ENCODE measurements around the gene GTF3C5.

Gene GTF3C5, protein sequence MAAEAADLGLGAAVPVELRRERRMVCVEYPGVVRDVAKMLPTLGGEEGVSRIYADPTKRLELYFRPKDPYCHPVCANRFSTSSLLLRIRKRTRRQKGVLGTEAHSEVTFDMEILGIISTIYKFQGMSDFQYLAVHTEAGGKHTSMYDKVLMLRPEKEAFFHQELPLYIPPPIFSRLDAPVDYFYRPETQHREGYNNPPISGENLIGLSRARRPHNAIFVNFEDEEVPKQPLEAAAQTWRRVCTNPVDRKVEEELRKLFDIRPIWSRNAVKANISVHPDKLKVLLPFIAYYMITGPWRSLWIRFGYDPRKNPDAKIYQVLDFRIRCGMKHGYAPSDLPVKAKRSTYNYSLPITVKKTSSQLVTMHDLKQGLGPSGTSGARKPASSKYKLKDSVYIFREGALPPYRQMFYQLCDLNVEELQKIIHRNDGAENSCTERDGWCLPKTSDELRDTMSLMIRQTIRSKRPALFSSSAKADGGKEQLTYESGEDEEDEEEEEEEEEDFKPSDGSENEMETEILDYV

DNA sequence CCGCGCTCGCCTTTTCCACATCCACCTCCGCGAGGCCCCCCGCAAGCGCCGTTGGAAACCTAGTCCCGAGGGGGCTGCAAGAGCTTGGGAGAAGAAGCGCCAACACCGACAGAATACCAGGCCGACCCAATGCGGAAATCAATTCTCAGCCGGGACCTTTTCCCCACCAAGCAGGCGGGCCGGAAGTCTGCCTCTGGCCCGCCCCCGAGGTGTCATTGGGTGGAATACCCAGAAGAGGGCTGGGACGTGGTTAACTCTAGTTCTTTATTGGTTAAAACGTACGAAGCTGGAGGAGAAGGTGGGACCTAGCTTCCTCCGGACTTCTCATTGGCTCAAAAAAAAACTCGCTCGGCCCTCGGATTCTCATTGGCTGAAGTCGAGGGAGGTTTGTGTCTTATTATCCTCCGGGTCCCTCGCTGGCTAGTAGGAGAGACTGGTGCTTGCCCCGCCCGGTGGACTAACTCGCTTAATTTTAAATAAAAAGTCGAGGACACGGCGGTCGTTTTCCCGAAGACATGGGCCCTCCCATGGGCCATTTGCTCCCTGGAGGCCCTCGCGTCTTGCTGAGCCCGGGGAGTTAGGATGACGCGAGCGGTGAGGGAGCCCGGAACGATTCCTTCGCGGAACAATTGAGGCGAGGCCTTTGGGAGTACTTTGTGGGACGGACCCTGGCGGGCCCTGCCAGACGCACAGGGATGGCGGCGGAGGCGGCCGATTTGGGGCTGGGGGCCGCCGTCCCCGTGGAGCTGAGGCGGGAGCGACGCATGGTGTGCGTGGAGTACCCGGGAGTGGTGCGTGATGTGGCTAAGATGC is at the start of gene GTF3C5:
TSS of gene GTF3C5 (plus strand) at position 681 of the 813 bp plus-strand sequence. CDS start at position 696, 15 bp downstream.
- peak; percentile 99 for DNase-seq (ENCODE audit: low spot score)

DNA sequence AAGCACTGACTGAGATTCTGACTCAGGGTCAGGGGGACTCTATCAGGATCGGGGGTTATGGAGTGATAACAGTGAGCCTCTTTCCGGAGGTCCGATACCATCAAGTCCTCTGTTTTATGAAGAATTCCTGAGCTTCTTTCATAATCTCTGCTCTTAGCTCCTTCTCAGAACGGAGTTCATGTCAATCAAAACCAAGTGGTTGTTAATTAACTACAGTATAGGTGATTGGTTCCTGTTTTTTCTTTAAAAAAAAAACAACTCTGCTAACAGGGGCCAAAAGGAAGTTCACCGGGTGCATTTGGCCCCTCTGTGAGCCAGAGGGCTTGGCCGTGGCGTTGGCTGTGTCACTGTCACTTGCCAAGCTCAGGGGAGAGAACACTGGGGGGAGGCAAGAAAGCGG is 48.3 kb upstream of the GTF3C5 start:
- DNase-seq (ENCODE audit: low spot score): no peak

DNA sequence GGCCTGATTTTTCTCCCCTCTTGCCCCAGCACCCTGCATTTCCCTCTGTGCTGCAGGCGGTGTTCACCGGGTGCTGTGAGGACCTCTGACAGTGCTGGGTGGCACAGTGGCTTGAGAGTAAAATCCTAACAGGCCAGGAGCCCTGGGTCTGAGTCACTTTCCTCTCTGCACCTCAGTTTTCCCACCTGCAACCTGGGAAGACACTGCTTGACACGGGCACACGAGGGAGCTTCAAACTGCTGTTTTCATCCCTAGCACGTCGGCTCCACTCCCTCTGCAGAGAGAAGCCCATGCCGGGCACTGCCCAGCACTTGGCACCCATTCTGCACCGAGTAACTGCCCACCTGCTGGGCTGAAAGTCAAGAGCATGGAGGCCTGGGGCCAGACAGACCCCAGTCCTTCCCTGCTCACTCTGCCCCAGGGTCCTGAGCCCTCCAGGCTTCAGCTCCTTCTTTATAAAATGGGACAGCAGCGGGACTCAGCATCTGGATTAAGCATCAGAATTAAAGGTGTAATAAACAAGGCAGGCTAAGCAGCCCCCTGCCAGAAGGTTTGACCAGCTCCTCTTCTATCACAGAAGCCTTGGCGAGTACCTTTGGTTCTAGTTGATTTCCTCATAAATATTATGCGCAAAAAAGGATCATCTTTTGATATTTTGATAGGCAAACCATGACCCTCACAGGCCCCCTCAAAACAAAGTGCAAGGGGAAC is 47.2 kb upstream of the GTF3C5 start:
- DNase-seq (ENCODE audit: low spot score): no peak

DNA sequence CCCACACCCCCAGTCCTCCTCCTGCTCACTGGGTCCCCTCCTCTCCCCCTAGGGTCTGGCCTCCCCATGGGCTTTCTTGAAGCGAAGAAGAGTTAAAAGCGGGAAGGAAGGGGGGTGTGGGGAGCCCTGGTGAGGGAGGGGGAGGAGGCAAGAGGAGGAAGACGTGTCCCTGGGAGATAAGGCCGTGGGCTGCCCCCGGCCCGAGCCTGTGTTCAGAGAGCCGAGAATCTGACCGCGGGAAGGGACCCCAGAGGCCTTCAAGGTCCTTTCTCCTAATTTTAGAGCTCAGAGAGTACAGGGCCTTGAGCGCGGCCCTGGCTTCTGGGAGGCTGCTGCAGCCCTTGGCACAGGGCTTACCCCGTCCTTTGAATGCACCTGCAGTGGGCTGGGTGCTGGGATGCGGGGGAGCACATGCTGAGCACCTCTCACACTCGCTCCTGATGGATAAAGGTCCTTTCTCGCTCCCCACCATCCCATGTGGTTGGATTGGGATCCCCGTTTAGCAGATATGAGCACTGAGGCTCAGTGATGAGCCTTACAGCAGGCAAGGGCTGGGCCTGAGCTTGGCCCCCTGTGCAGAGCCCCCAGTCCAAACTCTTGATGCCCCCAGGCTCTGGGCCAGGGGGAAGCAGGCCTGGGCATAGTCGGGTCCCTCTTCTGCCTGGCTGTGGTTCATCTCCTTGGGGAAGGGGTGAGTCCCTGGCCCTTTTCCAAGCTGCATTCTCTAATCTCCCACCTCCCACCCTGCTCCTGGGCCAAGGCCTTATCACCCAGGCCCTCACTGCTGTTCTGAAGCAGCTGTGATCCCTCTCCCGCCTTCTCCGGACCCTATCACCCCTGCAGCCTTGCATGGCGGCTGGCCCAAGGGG is 46.4 kb upstream of the GTF3C5 start:
- DNase-seq (ENCODE audit: low spot score): no peak

DNA sequence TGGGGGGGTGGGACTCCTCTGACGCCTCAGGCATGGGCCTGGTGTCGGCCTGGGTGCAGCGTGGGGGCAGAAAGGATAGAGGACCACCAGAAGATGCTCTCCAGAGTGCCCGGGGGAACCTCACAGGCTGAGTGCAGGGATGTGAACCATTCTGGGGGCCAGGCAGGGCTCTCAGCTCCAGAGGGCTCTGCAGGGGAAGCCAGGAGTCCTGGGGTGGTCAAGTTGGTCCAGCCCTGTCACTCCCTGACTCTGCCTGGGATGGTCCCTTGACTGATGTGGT is 45.8 kb upstream of the GTF3C5 start:
- no peak for DNase-seq (ENCODE audit: low spot score)

DNA sequence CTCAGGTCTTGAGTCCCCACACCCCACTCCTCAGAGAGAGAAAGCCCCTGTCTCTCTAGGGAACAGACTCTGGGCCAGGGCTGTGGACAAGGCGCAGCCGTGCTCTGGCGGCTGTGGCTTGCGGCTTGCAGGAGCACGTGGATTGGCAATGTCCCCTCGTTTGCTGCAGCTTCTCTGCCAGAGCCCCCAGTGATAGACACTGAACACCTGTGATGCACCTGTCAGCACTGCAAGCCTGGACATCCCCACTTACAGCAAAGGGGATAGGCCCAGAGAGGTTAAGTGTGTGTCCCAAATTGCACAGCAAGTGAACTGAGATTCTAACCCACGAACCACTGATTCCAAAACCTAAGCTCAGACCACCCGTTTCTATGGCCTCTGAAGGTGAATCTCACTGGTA is 45.3 kb upstream of the GTF3C5 start:
- no peak for DNase-seq (ENCODE audit: low spot score)

DNA sequence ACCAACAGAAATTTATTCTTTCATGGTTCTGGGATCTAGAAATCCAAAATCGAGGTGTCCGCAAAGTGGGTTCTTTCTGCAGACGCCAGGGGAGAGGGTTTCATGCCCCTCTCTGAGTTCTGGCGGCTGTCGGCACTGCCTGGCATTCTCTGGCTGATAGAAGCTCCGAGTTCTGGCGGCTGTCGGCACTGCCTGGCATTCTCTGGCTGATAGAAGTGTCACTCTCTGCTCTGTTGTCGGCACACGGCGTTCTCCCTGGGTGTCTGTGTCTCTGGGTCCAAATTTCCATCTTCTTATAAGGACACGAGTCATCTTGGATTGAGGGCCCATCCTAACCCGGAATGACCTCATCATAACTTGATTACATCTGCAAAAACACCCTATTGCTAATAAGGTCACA is 44.7 kb upstream of the GTF3C5 start:
- no peak for DNase-seq (ENCODE audit: low spot score)

DNA sequence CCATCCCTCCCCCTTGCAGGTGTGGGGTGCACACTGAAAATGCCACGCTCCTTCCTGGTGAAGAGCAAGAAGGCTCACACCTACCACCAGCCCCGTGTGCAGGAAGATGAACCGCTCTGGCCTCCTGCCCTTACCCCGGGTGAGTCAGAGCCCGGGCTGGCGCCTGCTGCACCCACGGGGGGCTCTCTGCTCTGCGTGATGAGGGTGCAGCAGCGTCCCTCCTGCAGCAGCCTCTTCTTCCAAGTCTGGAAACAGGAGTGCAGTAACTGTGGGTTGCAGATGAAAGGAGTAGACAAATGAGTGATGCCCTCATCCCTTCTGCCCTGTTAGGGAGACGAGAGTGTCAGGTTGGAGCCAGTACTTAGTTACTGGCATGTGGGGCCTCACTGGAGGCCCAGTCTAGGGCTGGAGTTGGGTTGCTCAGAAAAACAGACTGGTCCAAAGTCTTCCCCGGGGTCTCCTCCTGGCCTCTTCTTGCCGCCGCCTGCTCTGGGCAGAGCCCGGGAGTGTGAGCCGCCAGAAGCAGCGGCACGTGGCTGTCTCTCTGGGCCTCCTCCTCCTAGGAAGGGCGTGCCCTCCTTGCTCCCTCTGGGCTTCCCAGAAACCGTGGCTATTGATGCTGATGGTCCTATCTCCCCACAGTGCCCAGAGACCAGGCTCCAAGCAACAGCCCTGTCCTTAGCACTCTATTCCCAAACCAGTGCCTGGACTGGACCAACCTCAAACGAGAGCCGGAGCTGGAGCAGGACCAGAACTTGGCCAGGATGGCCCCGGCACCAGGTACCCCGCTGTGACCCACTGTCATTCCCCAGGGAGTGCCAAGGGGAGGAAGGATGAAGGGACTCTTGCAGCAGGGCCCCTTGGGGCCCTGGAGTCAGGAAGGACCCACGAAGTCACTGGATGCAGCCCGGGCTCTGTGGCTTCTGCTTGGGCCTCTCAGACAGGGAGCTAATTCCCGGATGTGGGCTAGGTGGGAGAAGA is 43.9 kb upstream of the GTF3C5 start:
- DNase-seq (ENCODE audit: low spot score): no peak

DNA sequence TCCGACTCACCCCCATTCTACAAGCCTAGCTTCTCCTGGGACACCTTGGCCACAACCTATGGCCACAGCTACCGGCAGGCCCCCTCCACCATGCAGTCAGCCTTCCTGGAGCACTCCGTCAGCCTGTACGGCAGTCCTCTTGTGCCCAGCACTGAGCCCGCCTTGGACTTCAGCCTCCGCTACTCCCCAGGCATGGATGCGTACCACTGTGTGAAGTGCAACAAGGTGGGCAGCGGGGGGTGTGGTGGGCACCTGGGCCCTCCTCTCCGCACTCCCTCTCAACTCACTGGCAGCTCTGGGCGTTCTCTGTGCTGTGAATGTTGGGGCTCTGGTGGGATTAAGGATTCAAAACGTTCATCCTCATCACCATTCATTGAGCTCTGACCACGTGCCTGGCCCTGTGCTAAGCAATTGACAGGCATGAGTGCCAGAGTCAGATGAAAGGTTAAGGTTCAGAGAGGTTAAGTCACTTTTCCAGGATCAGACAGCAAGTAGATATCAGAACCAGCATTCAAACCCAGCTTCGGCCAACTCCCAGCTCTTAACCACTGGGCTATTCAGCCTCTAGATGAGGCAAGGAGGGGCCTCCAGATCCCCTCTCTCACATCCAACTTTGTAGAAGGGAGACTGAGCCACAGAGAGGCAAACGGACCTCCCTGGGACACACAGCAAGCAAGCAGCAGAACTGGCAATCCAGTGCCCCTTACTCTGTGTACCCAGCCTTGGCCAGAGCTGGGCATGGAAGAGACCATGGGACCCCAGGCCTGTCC is 42.4 kb upstream of the GTF3C5 start:
- DNase-seq (ENCODE audit: low spot score): no peak

DNA sequence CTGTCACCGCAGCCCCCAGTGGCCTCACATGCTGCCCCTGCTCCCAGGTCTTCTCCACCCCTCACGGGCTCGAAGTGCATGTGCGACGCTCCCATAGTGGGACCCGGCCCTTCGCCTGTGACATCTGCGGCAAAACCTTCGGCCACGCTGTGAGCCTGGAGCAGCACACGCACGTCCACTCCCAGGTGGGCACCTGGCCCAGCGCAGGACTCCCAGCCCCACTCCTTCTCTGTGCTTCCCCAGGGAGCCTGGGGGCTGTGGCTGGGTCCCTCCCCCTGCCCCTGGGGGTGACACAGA is 41.8 kb upstream of the GTF3C5 start:
- no peak for DNase-seq (ENCODE audit: low spot score)

DNA sequence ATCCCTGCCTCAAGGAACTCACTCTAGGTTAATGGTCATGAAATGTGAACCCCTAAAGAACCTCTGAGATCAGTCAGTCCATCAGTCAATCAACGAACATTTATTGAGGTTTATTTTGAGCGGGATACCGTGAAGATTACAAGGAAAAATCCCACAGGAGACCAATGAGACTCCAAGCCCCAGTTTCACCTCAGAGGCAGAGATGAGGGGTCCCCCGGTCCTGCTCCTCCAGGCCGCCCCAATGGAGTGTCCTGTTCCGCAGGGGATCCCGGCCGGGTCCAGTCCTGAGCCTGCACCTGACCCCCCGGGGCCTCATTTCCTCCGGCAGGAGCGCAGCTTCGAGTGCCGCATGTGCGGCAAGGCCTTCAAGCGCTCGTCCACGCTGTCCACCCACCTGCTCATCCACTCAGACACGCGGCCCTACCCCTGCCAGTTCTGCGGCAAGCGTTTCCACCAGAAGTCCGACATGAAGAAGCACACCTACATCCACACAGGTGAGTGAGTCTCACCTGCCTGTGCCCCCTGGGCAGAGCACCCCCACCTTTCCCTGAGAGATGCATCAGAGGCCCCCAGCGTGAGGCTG is 41.3 kb upstream of the GTF3C5 start:
- DNase-seq (ENCODE audit: low spot score): no peak

DNA sequence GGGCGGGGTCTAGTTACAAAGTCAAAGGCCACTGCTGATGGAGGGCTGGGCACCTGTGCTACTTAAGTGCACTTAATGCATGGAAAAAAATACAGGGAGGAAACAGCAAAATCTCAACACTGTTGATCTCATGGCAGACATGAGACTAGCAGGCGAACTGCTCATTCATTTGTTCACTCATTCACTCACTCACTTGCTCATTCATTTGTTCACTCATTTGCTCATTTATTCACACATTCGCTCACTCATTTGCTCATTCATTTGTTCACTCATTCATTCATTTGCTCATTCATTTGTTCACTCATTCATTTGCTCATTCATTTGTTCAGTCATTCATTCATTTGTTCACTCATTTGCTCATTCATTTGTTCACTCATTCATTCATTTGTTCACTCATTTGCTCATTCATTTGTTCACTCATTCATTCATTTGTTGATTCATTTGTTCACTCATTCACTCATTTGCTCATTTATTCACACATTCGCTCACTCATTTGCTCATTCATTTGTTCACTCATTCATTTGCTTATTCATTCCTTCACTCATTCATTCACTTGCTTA is 40.7 kb upstream of the GTF3C5 start:
- peak; percentile 30 for DNase-seq (ENCODE audit: low spot score)

DNA sequence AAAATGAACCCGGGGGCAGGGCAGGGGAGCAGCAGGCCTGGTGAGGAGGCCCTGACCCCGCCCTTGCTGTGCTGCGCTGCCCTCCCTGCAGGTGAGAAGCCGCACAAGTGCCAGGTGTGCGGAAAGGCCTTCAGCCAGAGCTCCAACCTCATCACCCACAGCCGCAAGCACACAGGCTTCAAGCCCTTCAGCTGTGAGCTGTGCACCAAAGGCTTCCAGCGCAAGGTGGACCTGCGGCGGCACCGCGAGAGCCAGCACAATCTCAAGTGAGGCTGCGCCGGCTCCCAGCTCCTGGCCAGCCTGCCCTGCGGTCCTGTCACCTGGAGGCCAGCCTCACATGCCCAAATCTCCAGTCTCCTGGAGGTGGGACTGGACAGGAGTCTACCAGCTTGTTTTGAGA is 40.0 kb upstream of the GTF3C5 start:
- no peak for DNase-seq (ENCODE audit: low spot score)

DNA sequence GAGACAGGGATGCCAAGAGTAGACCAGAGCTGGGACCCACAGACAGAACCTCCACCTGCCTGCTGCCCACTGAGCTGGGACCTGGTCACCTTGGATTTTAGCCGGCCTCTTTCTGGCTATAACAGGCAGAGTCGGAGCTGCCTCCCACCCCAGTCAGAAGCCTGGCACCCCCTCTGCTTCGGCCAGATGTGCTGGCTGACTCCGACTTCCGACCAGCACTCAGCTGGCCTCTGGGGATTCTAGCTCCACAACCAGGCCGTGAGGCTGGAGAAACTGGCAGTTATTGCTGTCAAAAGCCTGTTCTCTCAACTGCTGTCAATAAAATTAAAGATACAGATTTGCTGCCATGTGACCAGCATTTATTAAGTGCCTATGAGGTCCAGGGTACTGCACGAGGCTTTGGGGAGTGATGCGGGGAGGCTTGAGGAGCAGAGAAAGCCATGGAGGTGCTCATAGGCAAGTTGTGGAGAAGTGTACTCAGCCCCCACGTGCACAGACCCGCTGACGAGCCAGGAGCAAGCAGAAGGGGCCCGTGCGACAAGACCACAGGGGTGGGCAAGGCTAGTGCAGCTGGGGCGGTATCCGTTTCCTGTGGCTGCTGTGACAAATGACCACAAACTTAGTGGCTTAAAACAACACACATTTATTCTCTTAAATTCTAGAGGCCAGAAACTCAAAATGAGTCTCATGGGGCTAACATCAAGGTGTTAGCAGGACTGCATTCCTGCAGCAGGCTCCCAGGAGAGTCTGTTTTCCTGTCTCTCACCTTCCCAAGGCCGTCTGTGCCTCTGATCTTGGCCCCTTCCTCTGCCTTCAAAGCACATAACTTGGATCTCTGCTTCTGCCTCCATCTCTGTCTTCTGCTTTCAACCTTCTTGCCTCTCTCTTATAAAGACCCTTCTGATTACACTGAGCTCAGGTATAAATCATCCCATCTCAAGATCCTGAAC is 39.2 kb upstream of the GTF3C5 start:
- DNase-seq (ENCODE audit: low spot score): no peak

DNA sequence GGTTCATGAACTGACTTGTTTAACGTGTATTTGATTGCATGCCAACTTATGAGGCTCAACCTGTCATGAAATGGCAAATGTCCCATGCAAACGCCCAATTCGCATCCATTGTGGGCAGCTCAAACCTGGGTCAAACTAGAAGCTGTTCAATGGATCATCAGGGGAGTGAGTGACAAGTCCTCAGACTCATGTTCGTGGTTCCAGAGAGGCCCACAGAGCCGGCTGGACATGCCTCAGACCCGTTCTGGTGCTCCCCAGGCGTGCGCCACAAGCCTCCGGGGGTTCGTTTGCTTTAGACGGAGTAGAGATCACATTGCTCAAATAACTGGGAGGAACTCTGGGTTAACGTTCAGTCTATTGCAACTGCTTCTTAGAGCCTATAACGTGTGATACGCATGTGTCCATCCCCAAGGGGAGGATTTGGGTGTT is 37.3 kb upstream of the GTF3C5 start:
- no peak for DNase-seq (ENCODE audit: low spot score)

DNA sequence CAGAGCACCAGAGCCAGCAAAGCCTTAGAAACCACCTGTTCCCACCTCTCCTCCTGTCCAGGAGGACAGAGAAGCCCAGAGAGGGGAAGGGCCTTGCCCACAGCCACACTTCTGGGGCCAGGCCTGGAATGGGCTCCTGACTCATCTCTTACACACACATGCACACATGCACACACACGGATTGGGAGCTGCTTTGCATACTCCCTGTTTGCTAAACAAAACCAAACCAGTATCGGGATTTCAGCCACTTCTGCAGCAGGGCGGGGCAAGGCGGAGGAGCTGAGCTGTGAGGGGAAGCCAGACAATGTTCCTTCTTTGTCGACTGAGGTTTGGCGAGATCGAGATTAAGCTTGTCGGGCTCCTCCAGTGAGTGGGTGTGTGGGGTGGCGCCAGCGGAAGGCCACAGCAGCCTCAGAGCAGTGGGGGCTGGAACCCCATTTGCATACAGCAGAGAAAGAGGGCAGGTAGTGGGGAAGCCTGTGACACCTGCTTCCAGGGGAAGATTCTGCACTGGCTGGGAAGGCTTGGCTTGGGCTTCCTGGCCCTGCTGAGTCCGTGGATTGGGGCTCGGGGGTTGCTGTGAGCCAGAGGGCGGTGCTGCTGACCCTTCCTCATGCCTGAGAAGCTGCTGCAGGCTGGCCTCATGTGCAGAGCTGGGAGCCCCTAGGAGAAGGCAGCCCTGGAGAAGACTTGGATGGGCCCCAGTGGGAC is 36.2 kb upstream of the GTF3C5 start:
- peak; percentile 80 for DNase-seq (ENCODE audit: low spot score)

DNA sequence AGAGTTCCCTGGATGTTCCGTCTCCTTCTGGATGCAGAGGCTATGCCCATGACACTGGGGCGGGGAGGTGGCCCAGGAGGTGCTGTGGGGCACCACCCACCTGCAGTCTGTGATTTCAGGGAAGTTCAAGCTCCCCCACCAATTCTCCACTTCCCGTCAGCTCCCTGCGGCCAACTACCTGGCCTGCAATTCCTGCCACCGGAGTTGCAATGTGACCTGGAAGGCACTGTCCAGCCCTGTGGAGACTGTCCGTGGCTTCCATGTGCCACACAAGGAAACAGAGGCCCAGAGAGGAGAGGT is 35.7 kb upstream of the GTF3C5 start:
- no peak for DNase-seq (ENCODE audit: low spot score)

DNA sequence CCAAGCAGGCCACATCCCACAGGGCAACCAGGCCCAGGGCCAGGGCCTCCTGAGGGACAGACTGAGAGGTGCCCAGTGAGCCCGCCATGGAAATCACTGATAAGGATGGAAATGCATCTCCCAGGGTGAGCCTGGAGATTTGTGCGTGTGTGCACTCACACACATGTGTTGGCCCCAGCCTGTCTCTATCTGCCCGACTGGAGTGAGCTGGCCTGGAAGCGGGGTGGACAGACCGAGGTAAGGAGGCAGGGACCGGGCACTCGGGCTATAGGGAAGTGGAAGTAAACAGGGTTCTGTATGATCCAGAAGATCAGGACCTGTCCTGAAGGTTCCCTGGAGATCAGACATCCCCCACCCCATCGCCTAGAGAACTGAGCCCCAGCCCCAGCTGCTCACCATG is 34.9 kb upstream of the GTF3C5 start:
- no peak for DNase-seq (ENCODE audit: low spot score)
